NOMO-1 treated with DMSO at 0.1 percent for 48 hours (cell line): ENCODE data around the gene UROD.
A peak's percentile ranks its signal among the peaks of the same experiment; 100 is the strongest.

Source experiments
- DNase-seq: peaks from one replicate; lab custom pipeline; 2025; ENCODE audit not compliant: unreplicated experiment; lab: John Stamatoyannopoulos, UW

Gene UROD

DNA sequence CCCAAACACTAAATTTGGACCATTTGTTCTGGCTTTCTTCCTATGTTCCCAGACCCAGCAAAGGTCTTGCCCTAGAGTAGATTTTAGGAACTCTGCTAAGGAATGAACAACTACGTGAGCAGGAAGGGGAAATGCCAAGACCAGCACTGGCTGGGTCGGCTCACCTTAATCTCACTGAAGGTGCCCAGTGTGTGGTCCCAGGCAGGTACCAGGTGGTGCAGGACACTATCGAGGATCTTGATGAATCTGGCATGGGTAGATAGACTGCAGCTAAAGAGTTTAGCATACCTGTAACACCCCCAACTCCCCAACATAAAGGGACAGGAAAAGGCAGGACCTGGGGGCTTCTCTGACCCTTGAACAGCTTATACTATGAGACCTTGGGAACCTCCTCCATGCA lies 4.0 kb upstream of the UROD start:
- DNase-seq: no peak

GRCh38 chr1:45008516-45008915 lies 3.5 kb upstream of the UROD start:
- DNase-seq: no peak

- DNase-seq: no peak
Observed at GRCh38 chr1:45009296-45009865, 2.7 kb upstream of the UROD start.

- no peak for DNase-seq
Observed at GRCh38 chr1:45009956-45010854, 1.8 kb upstream of the UROD start.

DNA sequence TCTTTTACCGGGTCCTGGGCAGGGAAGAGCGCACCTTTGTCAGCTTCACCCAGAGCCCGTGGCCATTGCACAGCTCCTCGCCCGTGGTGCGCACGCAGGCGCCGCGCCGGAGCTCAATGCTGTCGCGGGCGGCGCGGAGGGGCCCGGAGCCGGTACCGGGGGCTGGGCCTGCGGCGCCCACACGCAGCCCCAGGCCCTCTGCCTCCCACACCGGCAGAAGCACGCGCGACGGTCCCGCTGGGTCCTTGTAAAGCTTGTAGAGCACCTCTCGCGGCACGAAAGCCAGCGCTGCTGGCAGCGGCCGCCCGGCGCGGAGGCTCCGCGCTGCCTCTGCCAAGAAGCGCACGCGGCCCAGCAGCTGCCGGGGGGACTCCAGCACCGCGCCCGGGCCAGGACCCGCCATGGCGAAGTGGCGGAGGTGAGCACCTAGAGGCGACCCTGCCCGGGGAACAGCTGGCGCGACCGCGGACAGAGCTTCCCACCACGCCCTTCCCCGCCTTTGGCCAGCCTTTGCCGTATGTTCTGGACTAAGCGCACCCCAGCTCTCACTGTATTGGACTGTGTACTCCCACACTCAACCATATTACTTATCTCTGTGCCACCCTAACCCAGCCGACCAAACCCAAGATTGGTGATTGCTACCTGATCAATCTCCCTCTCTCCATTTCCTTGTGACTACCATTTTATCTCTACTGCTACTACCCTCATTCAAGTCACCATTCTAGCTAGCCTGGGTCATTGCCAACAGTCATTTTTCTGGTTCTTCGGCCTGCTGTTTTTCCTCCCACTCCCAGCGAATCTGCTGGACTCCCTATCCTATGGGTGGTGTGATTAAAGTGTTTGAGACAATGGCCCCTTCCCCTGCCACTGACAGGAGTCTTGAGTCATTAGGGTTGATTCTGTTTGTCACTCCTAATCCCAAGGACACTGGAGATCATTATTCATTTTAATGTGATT lies 921 bp upstream of the UROD start, which contains the start of gene HECTD3:
HECTD3 (minus strand) TSS at position 470 of the 957 bp plus-strand sequence; CDS start at position 403, 67 bp downstream.
- peak; percentile 74 for DNase-seq

- DNase-seq: peak; percentile 2
Observed at GRCh38 chr1:45012639-45013278, 705 bp downstream of the UROD start.

DNA sequence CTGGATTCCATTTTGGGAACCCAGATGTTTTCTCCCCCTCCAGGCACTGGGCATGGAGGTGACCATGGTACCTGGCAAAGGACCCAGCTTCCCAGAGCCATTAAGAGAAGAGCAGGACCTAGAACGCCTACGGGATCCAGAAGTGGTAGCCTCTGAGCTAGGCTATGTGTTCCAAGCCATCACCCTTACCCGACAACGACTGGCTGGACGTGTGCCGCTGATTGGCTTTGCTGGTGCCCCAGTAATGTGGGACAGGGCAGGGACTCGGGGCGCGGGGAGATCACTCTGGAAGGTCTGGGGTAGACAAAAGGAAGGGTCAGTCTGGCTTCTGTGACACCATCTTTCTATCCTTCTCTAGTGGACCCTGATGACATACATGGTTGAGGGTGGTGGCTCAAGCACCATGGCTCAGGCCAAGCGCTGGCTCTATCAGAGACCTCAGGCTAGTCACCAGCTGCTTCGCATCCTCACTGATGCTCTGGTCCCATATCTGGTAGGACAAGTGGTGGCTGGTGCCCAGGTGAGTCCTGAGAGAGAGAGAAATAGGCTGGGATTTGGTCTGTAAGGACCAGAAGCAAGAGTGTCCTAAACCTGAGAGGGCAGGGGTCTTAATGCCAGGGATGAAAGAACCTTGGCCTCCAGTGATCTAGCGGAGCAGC lies 1.6 kb downstream of the UROD start:
- no peak for DNase-seq

DNA sequence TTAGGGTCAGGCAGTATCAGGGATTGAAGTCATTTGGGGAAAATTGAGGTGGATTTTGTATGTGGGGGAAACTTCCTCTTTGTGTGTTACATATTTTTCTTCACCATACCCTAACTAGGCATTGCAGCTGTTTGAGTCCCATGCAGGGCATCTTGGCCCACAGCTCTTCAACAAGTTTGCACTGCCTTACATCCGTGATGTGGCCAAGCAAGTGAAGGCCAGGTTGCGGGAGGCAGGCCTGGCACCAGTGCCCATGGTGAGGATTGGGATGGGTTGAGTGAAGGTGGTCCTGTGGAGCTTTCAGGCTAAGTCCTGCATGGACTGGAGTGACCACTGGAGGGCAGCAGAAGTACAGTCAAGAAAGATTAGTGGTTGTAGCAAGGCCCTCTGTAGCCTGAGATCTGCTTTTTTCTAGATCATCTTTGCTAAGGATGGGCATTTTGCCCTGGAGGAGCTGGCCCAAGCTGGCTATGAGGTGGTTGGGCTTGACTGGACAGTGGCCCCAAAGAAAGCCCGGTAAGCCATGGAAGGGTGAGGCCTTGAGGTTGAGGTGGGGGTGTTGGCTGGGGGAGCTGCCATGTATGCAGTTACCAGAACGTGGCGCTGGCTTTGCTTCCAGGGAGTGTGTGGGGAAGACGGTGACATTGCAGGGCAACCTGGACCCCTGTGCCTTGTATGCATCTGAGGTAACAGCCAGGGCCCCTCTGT lies 2.4 kb downstream of the UROD start:
- peak; percentile 71 for DNase-seq

GRCh38 chr1:45015683-45016082 lies 3.6 kb downstream of the UROD start:
- no peak for DNase-seq

DNA sequence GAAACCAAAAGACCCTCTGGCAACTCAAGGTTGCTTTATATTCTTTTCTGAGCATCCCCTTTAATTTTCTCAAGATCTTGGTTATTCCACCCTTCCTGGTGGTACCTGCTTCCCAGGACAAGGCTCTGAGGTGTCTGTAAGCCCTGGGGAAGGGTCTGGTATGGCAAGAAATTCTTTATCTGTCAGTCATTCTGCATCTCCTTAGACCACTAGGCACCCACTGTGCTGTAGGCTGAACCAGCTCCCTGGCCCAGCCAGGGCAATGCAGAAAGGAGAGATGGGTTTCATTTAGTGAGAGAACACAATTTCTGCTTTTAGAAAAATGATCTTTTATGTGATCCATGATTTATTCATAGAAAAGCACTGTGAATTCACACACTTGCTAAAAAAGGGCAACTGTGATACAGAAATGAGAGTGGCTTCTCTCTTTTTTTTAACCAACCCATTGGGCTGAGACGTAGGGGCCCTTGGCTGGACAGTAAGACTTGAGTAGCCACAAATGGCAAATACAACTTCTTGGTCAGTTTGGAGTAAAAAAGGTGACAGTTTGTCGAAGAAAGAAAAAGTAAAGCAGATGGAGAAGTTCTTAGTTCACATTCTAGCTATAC lies 4.1 kb downstream of the UROD start:
- DNase-seq: no peak

GRCh38 chr1:45016767-45017166 lies 4.7 kb downstream of the UROD start:
- DNase-seq: no peak

DNA sequence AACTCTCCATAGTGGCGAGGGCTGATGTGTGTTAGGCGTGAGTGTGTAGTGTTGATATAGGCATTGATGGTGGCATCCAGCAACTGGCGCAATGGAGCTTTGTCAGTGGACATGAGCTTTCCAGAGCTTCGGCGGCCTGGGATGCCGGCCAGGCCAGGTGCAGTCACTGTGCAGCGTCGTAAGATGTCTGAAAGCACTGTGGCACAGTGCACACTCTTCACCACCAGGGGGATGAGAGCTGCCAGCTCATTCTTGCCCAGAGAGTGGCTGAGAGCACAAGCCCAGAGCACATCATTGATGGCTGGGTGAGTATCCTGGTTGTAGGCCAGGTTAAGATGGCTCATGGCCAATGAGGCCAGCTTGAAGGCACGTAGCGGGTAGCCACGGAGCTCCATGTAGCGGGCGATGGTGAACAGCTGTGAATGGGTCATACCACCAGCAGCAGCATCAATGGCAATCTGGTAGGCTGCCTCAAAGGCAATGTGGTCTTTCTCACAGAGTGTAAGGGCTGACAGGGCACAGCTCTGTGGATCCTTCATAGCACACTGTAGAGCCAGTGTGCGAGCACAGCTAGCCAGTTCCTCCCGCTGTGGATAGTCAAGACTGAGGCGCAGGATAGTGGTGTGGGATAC lies 6.7 kb downstream of the UROD start:
- DNase-seq: peak; percentile 0

- no peak for DNase-seq
Observed at GRCh38 chr1:45023663-45024062, 11.6 kb downstream of the UROD start.

DNA sequence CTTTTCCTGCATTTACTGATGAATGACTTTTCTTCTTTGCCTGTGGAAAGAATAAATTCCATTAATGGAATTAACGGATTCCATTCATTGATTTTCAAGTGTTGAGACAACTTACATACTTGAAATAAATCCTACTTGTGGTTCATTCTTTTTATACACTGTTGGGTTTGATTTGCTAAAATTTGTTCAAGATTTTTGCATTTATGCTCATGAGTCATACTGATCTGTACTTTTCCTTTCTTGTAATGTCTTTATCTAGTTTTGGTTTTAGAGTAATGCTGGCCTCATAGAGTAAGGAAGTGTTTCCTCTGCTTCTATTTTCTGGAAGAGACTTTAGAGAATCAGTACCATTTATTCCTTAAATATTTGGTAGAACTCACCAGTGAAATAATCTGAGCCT lies 14.4 kb downstream of the UROD start:
- no peak for DNase-seq

GRCh38 chr1:45032837-45033236 lies 20.8 kb downstream of the UROD start:
- DNase-seq: no peak

GRCh38 chr1:45033356-45033755 lies 21.3 kb downstream of the UROD start:
- peak; percentile 73 for DNase-seq

GRCh38 chr1:45035631-45036301 lies 23.7 kb downstream of the UROD start:
- DNase-seq: no peak

- no peak for DNase-seq
Observed at GRCh38 chr1:45037456-45037855, 25.4 kb downstream of the UROD start.
